ENCODE data around the gene SRPK2.

SRPK2 gene

GRCh38 chr7:105355701-105356100 lies 33.0 kb downstream of the SRPK2 start:
- Histone ChIP-seq H3K9me2 (ENCODE audit: low read depth, low read length) (no peaks in the 10 kb centered on the region), H3K4me2 (ENCODE audit: low read length) (no peak overlapping the region), H3K4me1 (ENCODE audit: insufficient read depth, low read length, severe bottlenecking) (peaks cover 42% of the 10 kb centered on the region), H3K27ac (ENCODE audit: low read depth, low read length, poor library complexity, severe bottlenecking) (no peak overlapping the region), H3K79me2 (ENCODE audit: insufficient read depth, low read length) (no peaks in the 10 kb centered on the region), H4K20me1 (ENCODE audit: insufficient read depth, low read length) (no peaks in the 10 kb centered on the region), H3F3A (ENCODE audit: insufficient read depth, low read length) (no peaks in the 10 kb centered on the region), H3K9me3 (ENCODE audit: low read length) (no peaks in the 10 kb centered on the region), H3K36me3 (ENCODE audit: insufficient read depth, low read length) (no peaks in the 10 kb centered on the region), H3K9ac (ENCODE audit: low read length) (no peak overlapping the region), H2AFZ (ENCODE audit: low read length) (no peak overlapping the region), H3K27me3 (ENCODE audit: insufficient read depth, low read length) (no peaks in the 10 kb centered on the region), H3K4me3 (ENCODE audit: low read depth, low read length, poor library complexity, severe bottlenecking) (no peak overlapping the region)
- TF ChIP-seq CTCF (IDR thresholded peaks at IDR 0.05; ENCODE audit: low read length) (no peak), EZH2 (IDR thresholded peaks at IDR 0.05; ENCODE audit: borderline replicate concordance, low read length) (no peak)

DNA sequence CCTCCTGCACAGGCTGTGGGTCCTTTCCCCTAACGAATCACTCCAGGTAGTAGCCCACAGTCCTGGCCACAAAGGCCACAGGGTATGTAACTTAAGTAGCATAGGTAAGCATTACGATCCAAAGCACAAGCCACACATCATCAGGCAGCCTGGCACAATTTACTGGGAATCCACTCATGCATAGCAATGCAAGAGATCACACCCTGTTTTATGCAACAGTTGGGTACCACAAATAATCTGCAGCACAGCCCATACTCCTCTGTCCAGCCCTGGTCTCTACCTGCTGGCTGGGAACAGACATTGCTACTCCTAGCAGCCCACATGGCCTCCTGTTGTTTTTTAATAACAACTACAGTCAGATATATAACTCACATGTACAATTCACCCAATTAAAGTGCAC lies 34.3 kb downstream of the SRPK2 start:
- H3K4me2 ChIP-seq (ENCODE audit: low read length): no peak overlapping the region

DNA sequence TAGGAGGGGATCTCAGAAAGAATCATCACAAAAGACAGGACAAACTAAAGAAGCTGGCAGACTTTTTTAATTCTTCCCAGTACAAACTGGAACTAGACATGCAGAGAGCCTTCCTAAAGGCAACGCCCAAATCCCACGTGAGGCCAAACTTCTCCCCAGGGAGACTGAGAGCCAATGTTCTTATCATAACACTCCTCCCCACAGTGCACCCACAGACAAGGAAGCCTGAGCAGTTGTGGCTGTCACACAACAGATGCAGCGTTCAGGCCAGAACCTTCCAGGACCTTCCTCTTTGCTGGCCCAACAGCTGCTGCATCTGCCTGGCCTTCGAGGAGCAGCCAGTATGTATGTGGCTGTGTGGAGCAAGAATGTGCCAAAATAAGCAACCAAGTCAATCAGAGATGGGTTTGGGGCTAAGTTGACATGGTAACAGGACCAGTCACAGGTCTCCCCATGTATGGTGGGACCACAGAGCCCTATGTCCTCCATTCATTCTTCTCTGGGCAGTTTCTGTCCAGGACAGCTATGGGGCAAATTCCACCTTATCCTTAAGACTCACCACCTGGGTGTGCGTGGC lies 34.9 kb downstream of the SRPK2 start:
- H3K4me1 ChIP-seq (ENCODE audit: insufficient read depth, low read length, severe bottlenecking): peaks cover 42% of the 10 kb centered on the region
- no peak overlapping the region for H2AFZ ChIP-seq (ENCODE audit: low read length)
- H3K4me2 ChIP-seq (ENCODE audit: low read length): no peak overlapping the region
- no peaks in the 10 kb centered on the region for H3F3A ChIP-seq (ENCODE audit: insufficient read depth, low read length)
- no peaks in the 10 kb centered on the region for H3K36me3 ChIP-seq (ENCODE audit: insufficient read depth, low read length)
- H3K4me3 ChIP-seq (ENCODE audit: low read depth, low read length, poor library complexity, severe bottlenecking): no peak overlapping the region
- no peaks in the 10 kb centered on the region for H3K9me3 ChIP-seq (ENCODE audit: low read length)
- H3K27ac ChIP-seq (ENCODE audit: low read depth, low read length, poor library complexity, severe bottlenecking): no peak overlapping the region
- no peaks in the 10 kb centered on the region for H3K9me2 ChIP-seq (ENCODE audit: low read depth, low read length)
- no peaks in the 10 kb centered on the region for H4K20me1 ChIP-seq (ENCODE audit: insufficient read depth, low read length)
- TF ChIP-seq EZH2 (IDR thresholded peaks at IDR 0.05; ENCODE audit: borderline replicate concordance, low read length): no peak
- TF ChIP-seq CTCF (IDR thresholded peaks at IDR 0.05; ENCODE audit: low read length): no peak
- no peaks in the 10 kb centered on the region for H3K79me2 ChIP-seq (ENCODE audit: insufficient read depth, low read length)
- H3K27me3 ChIP-seq (ENCODE audit: insufficient read depth, low read length): no peaks in the 10 kb centered on the region
- H3K9ac ChIP-seq (ENCODE audit: low read length): no peak overlapping the region

More for the DNA sequence above, 34.3 kb downstream of the SRPK2 start:
- H3K27ac ChIP-seq (ENCODE audit: low read depth, low read length, poor library complexity, severe bottlenecking): no peak overlapping the region
- no peaks in the 10 kb centered on the region for H3K27me3 ChIP-seq (ENCODE audit: insufficient read depth, low read length)
- H3K9ac ChIP-seq (ENCODE audit: low read length): no peak overlapping the region
- TF ChIP-seq CTCF (IDR thresholded peaks at IDR 0.05; ENCODE audit: low read length): no peak
- no peak for TF ChIP-seq EZH2 (IDR thresholded peaks at IDR 0.05; ENCODE audit: borderline replicate concordance, low read length)
- H2AFZ ChIP-seq (ENCODE audit: low read length): no peak overlapping the region
- no peaks in the 10 kb centered on the region for H3K36me3 ChIP-seq (ENCODE audit: insufficient read depth, low read length)
- no peak overlapping the region for H3K4me3 ChIP-seq (ENCODE audit: low read depth, low read length, poor library complexity, severe bottlenecking)
- H3F3A ChIP-seq (ENCODE audit: insufficient read depth, low read length): no peaks in the 10 kb centered on the region
- no peaks in the 10 kb centered on the region for H3K79me2 ChIP-seq (ENCODE audit: insufficient read depth, low read length)
- no peaks in the 10 kb centered on the region for H3K9me2 ChIP-seq (ENCODE audit: low read depth, low read length)
- no peaks in the 10 kb centered on the region for H3K9me3 ChIP-seq (ENCODE audit: low read length)
- H3K4me1 ChIP-seq (ENCODE audit: insufficient read depth, low read length, severe bottlenecking): peaks cover 42% of the 10 kb centered on the region
- no peaks in the 10 kb centered on the region for H4K20me1 ChIP-seq (ENCODE audit: insufficient read depth, low read length)

All from OCI-LY1 (cell line).